SIG-M5 treated with dmso at 0.1 percent for 504 hours (cell line): Measurements from ENCODE around the gene ASH1L.
A peak's percentile ranks its signal among the peaks of the same experiment; 100 is the strongest.
"Not testable (repeated sequence)": the region's sequence is repeated elsewhere in the genome, so short reads cannot be mapped to it uniquely, and the experiment has no call there.

ENCODE experiments used
- DNase-seq: peaks from one replicate; lab custom pipeline; 2025; ENCODE audit not compliant: unreplicated experiment; lab: John Stamatoyannopoulos, UW

Gene ASH1L

GRCh38 chr1:155454096-155454495, 108.5 kb downstream of the ASH1L start:
- no peak for DNase-seq

GRCh38 chr1:155453141-155453540, 109.5 kb downstream of the ASH1L start:
- DNase-seq = no peak

- DNase-seq = no peak
Measured at GRCh38 chr1:155451199-155451598, 111.4 kb downstream of the ASH1L start.

- not testable (repeated sequence) for DNase-seq
Measured at GRCh38 chr1:155442431-155442830, 120.2 kb downstream of the ASH1L start.

GRCh38 chr1:155437405-155437804, 125.2 kb downstream of the ASH1L start:
- DNase-seq = no peak

- DNase-seq = not testable (repeated sequence)
Measured at GRCh38 chr1:155433831-155434389, 128.7 kb downstream of the ASH1L start.

GRCh38 chr1:155433128-155433830, 129.3 kb downstream of the ASH1L start:
- not testable (repeated sequence) for DNase-seq

- no peak for DNase-seq
Measured at GRCh38 chr1:155424091-155424490, 138.5 kb downstream of the ASH1L start.

GRCh38 chr1:155420788-155421187, 141.8 kb downstream of the ASH1L start:
- DNase-seq = no peak

GRCh38 chr1:155411840-155412239, 150.8 kb downstream of the ASH1L start:
- not testable (repeated sequence) for DNase-seq

- no peak for DNase-seq
Measured at GRCh38 chr1:155410931-155411330, 151.7 kb downstream of the ASH1L start.

GRCh38 chr1:155396874-155397476, 165.6 kb downstream of the ASH1L start:
- DNase-seq = no peak

- DNase-seq = no peak
Measured at GRCh38 chr1:155392898-155393411, 169.6 kb downstream of the ASH1L start.

- no peak for DNase-seq
Measured at GRCh38 chr1:155389826-155390225, 172.8 kb downstream of the ASH1L start.

GRCh38 chr1:155385836-155386235, 176.8 kb downstream of the ASH1L start:
- not testable (repeated sequence) for DNase-seq

GRCh38 chr1:155383406-155383805, 179.2 kb downstream of the ASH1L start:
- no peak for DNase-seq

GRCh38 chr1:155379631-155380090, 182.9 kb downstream of the ASH1L start:
- peak; percentile 39 for DNase-seq

GRCh38 chr1:155379180-155379579, 183.4 kb downstream of the ASH1L start:
- DNase-seq = no peak

- DNase-seq = no peak
Measured at GRCh38 chr1:155360051-155360450, 202.6 kb downstream of the ASH1L start.

GRCh38 chr1:155352631-155353030, 210.0 kb downstream of the ASH1L start:
- no peak for DNase-seq

- no peak for DNase-seq
Measured at GRCh38 chr1:155342842-155343241, 219.8 kb downstream of the ASH1L start.

- DNase-seq = no peak
Measured at GRCh38 chr1:155339515-155340097, 223.0 kb downstream of the ASH1L start.
